HG03442 (cell line): ENCODE results near the gene COL4A1.

Source experiments
- ATAC-seq: cut with Tn5 transposase; IDR thresholded peaks from one replicate; pipeline ENCODE4 v1.9.1; 2021; ENCODE audit warnings: mild to moderate bottlenecking, moderate library complexity; ENCODE audit not compliant: unreplicated experiment

The COL4A1 gene

DNA sequence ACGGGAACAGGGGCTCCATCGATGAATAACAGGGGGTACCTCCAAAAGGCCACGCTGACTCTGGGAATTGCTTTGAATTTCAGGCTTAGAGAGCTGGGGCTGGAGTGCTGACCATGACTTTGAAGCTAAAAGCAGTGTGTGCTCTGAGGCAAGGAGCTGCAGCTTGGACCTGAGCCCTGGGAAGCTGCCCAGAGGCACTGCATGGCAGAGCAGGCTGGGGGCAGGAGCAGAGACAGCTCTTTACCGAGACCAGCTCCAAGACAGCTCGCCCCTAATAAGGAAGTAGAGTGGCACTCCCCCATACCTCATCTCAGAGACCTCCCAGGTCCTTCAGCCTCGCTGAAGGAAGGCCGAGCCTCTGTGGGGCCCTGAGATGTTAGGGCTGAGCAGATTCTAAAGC lies 200.2 kb downstream of the COL4A1 start:
- ATAC-seq = no peak

DNA sequence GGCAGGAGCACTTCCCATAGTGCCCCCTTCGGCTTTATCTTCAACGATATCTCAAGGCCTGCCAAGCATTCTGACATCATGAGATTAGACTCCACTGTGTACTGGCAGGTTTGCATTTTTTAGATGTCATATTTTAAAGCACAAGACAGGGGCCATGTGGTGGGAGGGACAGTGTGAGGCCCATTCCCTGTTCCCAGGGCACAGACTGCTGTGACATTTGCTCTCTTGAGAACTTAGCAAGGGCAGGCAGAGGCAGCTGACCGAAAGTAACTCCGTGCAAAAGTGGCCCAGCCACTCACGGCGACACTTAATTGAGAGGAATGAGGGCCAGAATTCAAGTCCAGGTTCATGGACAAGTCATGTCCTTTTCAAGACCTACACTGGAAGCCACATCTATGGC lies 201.8 kb downstream of the COL4A1 start:
- ATAC-seq = no peak

- no peak for ATAC-seq
These were observed 203.4 kb downstream of the COL4A1 start for GRCh38 chr13:110103534-110103933.

GRCh38 chr13:110103026-110103425 lies 203.9 kb downstream of the COL4A1 start:
- no peak for ATAC-seq

GRCh38 chr13:110102053-110102452 lies 204.9 kb downstream of the COL4A1 start:
- no peak for ATAC-seq

DNA sequence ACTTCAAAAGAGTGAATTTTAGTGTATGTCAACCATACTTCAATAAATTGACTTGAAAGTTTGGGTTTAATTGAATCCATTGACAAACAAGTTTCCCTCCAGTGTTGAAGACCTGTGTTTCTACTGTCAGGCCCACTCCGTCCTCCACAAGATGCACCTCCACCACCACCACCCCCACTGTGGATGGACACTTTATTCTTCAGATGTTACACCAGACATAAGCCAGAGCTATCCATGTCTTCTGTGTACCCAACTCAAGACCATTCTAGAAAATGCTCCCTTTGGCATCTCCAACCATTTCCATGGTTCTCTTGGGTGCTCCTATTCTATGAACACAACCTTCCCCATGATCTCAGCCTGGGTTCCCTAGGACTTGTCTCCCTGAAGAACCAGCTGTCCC lies 207.0 kb downstream of the COL4A1 start:
- ATAC-seq = no peak
